Measurements from ENCODE around the gene BRAT1.

The BRAT1 gene

GRCh38 chr7:2602406-2603043 lies 47.2 kb upstream of the BRAT1 start:
- Histone ChIP-seq H2AFZ (ENCODE audit: low read length) (no peak overlapping the region), H3K9ac (ENCODE audit: low read length) (no peak overlapping the region), H3K4me1 (ENCODE audit: low read length) (no peaks in the 10 kb centered on the region), H3K79me2 (ENCODE audit: low read length) (no peaks in the 10 kb centered on the region), H3K9me3 (replicated peaks; ENCODE audit: insufficient read depth, low read length) (no peaks in the 10 kb centered on the region), H3K27me3 (replicated peaks; ENCODE audit: insufficient read depth, low read length) (no peaks in the 10 kb centered on the region), H3K9me2 (replicated peaks; ENCODE audit: insufficient read depth, low read length) (no peaks in the 10 kb centered on the region), H3K27ac (ENCODE audit: low read length) (no peak overlapping the region), H3F3A (ENCODE audit: insufficient read depth, low read length) (no peaks in the 10 kb centered on the region), H3K36me3 (replicated peaks; ENCODE audit: insufficient read depth, low read length) (no peaks in the 10 kb centered on the region), H4K20me1 (ENCODE audit: insufficient read depth, low read length) (no peaks in the 10 kb centered on the region), H3K4me3 (ENCODE audit: low read length) (no peak overlapping the region), H3K4me2 (ENCODE audit: low read depth, low read length) (no peak overlapping the region)
- no peak for DNase-seq
- TF ChIP-seq, protein P1, sequence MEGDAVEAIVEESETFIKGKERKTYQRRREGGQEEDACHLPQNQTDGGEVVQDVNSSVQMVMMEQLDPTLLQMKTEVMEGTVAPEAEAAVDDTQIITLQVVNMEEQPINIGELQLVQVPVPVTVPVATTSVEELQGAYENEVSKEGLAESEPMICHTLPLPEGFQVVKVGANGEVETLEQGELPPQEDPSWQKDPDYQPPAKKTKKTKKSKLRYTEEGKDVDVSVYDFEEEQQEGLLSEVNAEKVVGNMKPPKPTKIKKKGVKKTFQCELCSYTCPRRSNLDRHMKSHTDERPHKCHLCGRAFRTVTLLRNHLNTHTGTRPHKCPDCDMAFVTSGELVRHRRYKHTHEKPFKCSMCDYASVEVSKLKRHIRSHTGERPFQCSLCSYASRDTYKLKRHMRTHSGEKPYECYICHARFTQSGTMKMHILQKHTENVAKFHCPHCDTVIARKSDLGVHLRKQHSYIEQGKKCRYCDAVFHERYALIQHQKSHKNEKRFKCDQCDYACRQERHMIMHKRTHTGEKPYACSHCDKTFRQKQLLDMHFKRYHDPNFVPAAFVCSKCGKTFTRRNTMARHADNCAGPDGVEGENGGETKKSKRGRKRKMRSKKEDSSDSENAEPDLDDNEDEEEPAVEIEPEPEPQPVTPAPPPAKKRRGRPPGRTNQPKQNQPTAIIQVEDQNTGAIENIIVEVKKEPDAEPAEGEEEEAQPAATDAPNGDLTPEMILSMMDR (IDR thresholded peaks at IDR 0.05; ENCODE audit: low read length): no peak
- TF ChIP-seq EZH2phosphoT487 (IDR thresholded peaks at IDR 0.05; ENCODE audit: low read length): no peak
- TF ChIP-seq EZH2 (optimal IDR thresholded peaks at IDR 0.05; ENCODE audit: low read depth, low read length): no peak

DNA sequence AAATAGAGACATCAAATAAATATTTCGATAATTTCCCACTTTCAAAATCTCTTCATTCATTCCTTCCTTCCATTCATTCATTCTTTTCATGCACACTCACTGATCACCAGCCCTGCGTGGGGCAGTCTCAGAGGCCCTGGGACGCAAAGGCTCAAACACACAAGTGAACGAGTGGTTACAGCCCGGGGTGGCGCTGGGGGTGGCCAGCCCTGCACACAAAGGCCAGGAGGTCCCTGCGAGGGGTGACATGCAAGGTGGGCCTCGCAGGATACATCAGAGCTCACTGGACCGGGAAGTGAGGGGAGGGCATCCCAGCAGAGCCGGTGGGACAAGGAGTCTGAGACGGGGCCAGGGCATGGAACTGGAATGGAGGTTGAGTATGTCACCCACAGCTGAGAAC lies 46.6 kb upstream of the BRAT1 start:
- Histone ChIP-seq H3K4me1 (ENCODE audit: low read length) (no peaks in the 10 kb centered on the region), H2AFZ (ENCODE audit: low read length) (no peak overlapping the region), H3K27me3 (replicated peaks; ENCODE audit: insufficient read depth, low read length) (no peaks in the 10 kb centered on the region), H3K27ac (ENCODE audit: low read length) (no peak overlapping the region), H3K79me2 (ENCODE audit: low read length) (no peaks in the 10 kb centered on the region), H3K9me2 (replicated peaks; ENCODE audit: insufficient read depth, low read length) (no peaks in the 10 kb centered on the region), H4K20me1 (ENCODE audit: insufficient read depth, low read length) (no peaks in the 10 kb centered on the region), H3K4me2 (ENCODE audit: low read depth, low read length) (no peak overlapping the region), H3F3A (ENCODE audit: insufficient read depth, low read length) (no peaks in the 10 kb centered on the region), H3K9ac (ENCODE audit: low read length) (no peak overlapping the region), H3K9me3 (replicated peaks; ENCODE audit: insufficient read depth, low read length) (no peaks in the 10 kb centered on the region), H3K4me3 (ENCODE audit: low read length) (no peak overlapping the region), H3K36me3 (replicated peaks; ENCODE audit: insufficient read depth, low read length) (no peaks in the 10 kb centered on the region)
- TF ChIP-seq EZH2phosphoT487 (IDR thresholded peaks at IDR 0.05; ENCODE audit: low read length) (no peak), EZH2 (optimal IDR thresholded peaks at IDR 0.05; ENCODE audit: low read depth, low read length) (no peak)
- TF ChIP-seq, protein P1 (IDR thresholded peaks at IDR 0.05; ENCODE audit: low read length): no peak
- DNase-seq: no peak

DNA sequence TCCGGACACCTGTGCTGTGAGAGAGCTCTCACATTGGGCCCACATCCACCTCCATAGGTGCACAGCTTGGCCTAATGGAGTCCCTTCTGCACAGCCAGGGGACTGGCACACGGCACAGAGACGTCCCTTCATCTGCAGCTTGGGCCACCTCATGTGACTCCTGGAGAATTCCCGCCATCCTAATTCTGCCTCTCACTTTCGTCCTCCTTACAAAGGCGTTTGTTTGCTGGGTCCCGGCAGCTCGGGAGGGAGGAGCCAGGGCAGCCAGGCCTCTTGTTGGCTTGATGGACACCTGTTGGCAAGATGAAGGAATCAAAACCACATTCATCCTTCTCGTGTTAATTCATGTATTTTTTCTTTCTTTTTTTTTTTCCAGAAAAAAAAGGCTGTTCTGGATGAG lies 45.7 kb upstream of the BRAT1 start:
- no peak overlapping the region for H3K4me3 ChIP-seq (ENCODE audit: low read length)
- H3K9ac ChIP-seq (ENCODE audit: low read length): no peak overlapping the region
- H3K36me3 ChIP-seq (replicated peaks; ENCODE audit: insufficient read depth, low read length): no peaks in the 10 kb centered on the region
- no peaks in the 10 kb centered on the region for H3K79me2 ChIP-seq (ENCODE audit: low read length)
- no peaks in the 10 kb centered on the region for H3K27me3 ChIP-seq (replicated peaks; ENCODE audit: insufficient read depth, low read length)
- H3K9me2 ChIP-seq (replicated peaks; ENCODE audit: insufficient read depth, low read length): no peaks in the 10 kb centered on the region
- DNase-seq: no peak
- no peaks in the 10 kb centered on the region for H4K20me1 ChIP-seq (ENCODE audit: insufficient read depth, low read length)
- no peak for TF ChIP-seq EZH2 (optimal IDR thresholded peaks at IDR 0.05; ENCODE audit: low read depth, low read length)
- no peak for TF ChIP-seq EZH2phosphoT487 (IDR thresholded peaks at IDR 0.05; ENCODE audit: low read length)
- no peak overlapping the region for H3K27ac ChIP-seq (ENCODE audit: low read length)
- H3F3A ChIP-seq (ENCODE audit: insufficient read depth, low read length): no peaks in the 10 kb centered on the region
- H3K9me3 ChIP-seq (replicated peaks; ENCODE audit: insufficient read depth, low read length): no peaks in the 10 kb centered on the region
- no peak overlapping the region for H2AFZ ChIP-seq (ENCODE audit: low read length)
- no peaks in the 10 kb centered on the region for H3K4me1 ChIP-seq (ENCODE audit: low read length)
- H3K4me2 ChIP-seq (ENCODE audit: low read depth, low read length): no peak overlapping the region

GRCh38 chr7:2598154-2598823 lies 43.0 kb upstream of the BRAT1 start:
- Histone ChIP-seq H3K9ac (ENCODE audit: low read length) (no peak overlapping the region), H4K20me1 (ENCODE audit: insufficient read depth, low read length) (no peaks in the 10 kb centered on the region), H3K36me3 (replicated peaks; ENCODE audit: insufficient read depth, low read length) (no peaks in the 10 kb centered on the region), H2AFZ (ENCODE audit: low read length) (no peak overlapping the region), H3K4me1 (ENCODE audit: low read length) (no peaks in the 10 kb centered on the region), H3K4me3 (ENCODE audit: low read length) (no peak overlapping the region), H3K27ac (ENCODE audit: low read length) (no peak overlapping the region), H3F3A (ENCODE audit: insufficient read depth, low read length) (no peaks in the 10 kb centered on the region), H3K9me3 (replicated peaks; ENCODE audit: insufficient read depth, low read length) (no peaks in the 10 kb centered on the region), H3K9me2 (replicated peaks; ENCODE audit: insufficient read depth, low read length) (no peaks in the 10 kb centered on the region), H3K4me2 (ENCODE audit: low read depth, low read length) (no peak overlapping the region), H3K79me2 (ENCODE audit: low read length) (no peaks in the 10 kb centered on the region), H3K27me3 (replicated peaks; ENCODE audit: insufficient read depth, low read length) (no peaks in the 10 kb centered on the region)
- TF ChIP-seq, protein P1 (IDR thresholded peaks at IDR 0.05; ENCODE audit: low read length): no peak
- no peak for TF ChIP-seq EZH2 (optimal IDR thresholded peaks at IDR 0.05; ENCODE audit: low read depth, low read length)
- DNase-seq: no peak
